DMS114 treated with DMSO at 0.1 percent for 48 hours (cell line): Measurements from ENCODE around the gene FBXO10.
"Not testable (repeated sequence)": the region's sequence is repeated elsewhere in the genome, so short reads cannot be mapped to it uniquely, and the experiment has no call there.

Experiments used
- DNase-seq: peaks from one replicate; lab custom pipeline; 2025; ENCODE audit not compliant: unreplicated experiment; lab: John Stamatoyannopoulos, UW

FBXO10 gene

GRCh38 chr9:37515620-37516258 lies 60.4 kb downstream of the FBXO10 start:
- DNase-seq, result no peak

DNA sequence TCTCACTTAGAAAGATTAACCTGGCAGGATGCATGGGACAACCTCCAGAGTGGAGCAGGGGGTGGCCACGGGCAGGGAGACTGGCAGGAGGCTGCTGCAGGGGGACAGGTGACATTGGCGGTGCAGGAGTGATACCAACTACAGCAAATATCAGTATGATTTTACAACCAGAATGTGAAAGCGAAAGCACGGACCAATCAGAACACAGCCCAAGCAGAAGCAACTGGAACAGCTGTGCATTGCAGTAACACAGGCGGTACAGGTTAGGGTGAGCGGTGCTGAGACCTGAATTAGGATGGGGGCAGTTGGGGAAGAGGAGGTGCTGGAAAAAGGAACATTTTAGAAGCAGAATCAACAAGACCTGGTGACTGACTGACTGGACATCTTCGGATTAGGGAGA lies 61.2 kb downstream of the FBXO10 start:
- DNase-seq, result no peak

- not testable (repeated sequence) for DNase-seq
These were observed 61.8 kb downstream of the FBXO10 start for GRCh38 chr9:37514415-37514814.

GRCh38 chr9:37512437-37512836 lies 63.7 kb downstream of the FBXO10 start:
- no peak for DNase-seq

DNA sequence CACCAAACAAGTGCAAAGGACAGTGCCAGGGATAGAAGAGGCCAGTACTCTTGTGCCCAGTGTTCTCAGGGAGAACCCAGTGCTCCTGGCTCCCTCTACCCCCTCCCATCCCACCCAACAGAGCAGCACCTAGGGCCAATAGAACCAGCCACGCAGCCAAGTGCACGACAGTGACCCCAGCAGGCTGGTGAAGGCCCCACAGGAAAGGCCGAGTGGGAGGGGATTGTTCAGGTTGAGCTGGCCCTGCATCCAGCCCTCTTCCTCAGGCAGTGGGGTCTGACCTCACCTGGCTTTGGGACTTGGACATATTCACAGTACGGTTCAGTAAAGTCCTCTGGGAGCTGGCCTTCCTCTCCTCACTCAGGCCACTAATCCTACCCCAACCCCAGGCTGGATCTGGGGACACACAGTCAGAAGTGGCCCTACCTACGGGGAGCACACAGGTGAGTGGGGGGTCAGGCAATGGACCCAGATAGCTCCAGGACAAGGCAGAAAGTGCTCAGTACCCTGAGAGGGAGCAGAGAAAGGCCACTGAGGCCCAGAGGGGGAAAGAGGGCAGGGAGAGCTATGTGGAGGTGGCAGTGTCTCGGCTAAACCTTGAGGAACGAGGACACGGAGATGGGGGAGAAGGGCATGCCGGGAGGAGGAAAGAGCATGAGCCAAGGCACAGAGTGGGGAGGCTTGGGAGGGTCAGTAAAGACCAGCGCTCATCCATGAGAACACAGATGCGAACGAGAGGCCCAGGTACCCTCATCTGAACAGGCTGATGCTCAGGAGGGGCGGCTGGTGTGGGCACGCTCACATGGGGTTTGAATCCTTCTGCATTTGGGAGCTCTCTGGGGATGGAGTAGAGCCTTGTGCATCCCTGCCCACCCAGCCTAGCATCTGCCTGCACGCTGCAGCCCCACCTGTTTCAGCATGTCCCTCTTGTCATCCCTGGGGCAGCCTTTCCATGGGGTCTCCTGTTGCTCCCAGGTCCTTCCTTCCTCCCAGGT lies 64.9 kb downstream of the FBXO10 start:
- no peak for DNase-seq

DNA sequence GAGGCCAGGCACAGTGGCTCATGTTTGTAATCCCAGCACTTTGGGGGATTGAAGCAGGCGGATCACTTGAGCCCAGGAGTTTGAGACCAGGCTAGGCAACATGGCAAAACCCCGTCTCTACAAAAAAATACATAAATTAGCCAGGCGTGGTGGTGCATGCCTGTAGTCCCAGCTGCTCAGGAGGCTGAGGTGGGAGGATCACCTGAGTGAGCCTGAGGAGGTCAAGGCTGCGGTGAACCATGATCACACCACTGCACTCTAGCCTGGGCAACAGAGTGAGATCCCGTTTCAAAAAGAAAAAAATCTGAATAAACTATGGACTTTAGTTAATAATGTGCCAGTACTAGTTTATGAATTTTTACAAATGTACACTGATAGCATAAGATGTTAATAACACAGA lies 66.1 kb downstream of the FBXO10 start:
- not testable (repeated sequence) for DNase-seq

- DNase-seq, result no peak
These were observed 66.6 kb downstream of the FBXO10 start for GRCh38 chr9:37509536-37509935.

GRCh38 chr9:37508834-37509206 lies 67.4 kb downstream of the FBXO10 start:
- no peak for DNase-seq

GRCh38 chr9:37508135-37508833 lies 67.9 kb downstream of the FBXO10 start:
- no peak for DNase-seq

GRCh38 chr9:37507566-37508134 lies 68.5 kb downstream of the FBXO10 start:
- no peak for DNase-seq

- DNase-seq, result no peak
These were observed 71.6 kb downstream of the FBXO10 start for GRCh38 chr9:37504605-37505004.

DNA sequence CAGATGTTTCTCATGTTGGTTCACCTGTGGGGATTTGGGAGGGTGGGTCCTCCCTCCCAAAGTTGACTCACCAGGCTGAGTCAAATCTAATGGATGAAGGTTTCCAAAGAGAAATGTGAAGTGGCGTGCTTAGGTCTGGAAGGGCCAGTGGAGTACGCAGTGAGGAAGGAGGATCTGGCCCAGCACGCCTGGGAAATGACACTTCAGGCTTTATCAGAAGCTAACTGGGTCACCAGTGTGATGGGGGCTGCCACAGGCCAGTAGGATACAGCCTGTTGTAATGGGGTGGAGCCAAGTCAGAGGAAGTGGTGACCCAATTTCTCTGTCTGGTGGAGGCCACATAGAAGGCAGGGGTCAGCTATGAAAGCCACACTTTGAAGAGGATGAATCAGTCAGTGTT lies 72.4 kb downstream of the FBXO10 start:
- no peak for DNase-seq

- DNase-seq, result no peak
These were observed 74.1 kb downstream of the FBXO10 start for GRCh38 chr9:37501957-37502596.

DNA sequence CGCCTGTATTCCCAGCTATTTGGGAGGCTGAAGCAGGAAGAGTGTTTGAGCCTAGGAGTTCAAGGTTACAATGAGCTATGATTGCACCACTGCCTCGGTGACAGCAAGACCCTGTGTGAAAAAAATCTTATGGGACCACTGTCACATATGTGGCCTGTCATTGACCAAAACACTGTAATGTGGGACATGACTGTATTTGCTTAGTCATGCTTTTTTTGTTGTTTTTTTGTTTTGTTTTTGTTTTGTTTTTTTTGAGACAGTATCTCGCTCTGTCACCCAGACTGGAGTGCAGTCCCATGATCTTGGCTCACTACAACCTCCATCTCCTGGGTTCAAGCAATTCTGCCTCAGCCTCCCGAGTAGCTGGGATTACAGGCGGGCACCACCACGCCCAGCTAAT lies 76.9 kb downstream of the FBXO10 start:
- no peak for DNase-seq

DNA sequence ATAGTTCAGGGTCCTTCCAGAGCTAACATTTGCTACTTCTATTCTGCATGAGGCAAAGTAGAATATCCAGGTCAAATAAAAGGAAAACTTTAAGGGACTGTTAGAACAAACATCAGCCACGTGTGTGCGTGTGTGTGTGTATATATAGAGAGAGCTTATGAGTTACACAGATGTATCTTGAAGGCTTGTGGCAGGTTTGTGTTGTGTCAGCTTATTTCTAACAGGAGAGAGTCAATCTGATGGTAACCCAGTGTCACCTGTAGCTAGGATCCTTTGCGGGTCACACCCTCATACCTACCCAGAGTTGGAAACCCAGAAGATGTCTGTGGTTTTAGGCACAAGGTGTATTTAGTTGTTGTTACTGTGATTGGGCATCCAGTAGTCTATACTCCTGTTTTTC lies 77.7 kb downstream of the FBXO10 start:
- no peak for DNase-seq

DNA sequence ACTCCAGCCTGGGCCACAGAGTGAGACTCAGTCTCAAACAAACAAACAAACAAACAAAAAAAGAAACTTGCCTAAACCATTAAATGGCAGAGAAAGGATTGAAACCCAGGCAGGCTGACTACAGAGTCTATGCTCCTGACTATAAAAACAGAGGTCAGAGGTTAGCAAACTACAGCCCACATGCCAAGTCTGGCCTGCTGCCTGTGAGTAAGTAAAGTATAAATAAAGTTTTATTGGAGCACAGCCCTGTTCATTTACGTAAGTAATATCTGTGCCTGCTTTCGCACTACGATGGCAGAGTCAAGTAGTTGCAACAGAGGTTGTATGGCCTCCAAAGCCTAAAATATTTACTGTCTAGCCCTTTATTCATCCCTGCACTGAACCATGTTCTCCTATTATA lies 78.9 kb downstream of the FBXO10 start:
- no peak for DNase-seq

DNA sequence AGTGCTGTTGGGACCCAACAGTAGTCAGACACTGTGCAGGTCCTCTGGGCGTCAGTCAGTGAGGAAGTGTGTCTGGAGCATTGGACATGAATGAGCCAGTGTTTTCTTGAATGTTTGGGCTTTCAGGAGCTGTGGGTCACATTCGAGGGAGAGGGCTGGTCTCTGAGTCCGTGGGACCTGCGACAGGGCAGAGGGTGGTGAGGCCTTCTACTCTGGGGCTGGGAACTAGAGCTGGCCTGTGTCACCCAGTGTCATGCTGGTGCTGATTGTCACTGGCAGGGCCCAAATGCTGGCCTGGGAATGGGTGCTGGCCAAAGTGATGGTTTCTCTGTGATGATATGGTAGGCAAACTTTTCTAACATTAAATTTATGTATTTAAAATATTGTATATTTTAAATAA lies 80.2 kb downstream of the FBXO10 start:
- DNase-seq, result no peak

- DNase-seq, result no peak
These were observed 80.6 kb downstream of the FBXO10 start for GRCh38 chr9:37495571-37495970.

DNA sequence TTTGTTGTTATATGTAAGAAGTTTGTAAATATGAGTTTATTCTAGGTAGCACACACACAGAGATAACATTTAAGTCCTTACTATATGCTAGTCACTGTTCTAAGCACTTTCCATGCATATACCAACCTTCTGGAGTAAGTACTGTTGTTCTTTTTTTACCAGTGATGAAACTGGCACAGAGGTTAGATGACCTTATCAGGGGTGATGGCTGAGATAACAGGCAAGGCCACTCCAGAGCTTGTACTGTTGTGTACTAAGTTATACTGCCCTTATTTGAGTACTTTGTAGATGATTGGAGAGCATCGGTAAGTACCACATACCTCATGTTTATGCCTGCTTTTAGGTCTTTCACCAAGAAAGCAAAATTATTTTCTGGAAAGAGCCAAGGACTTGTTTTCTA lies 84.2 kb downstream of the FBXO10 start:
- no peak for DNase-seq

GRCh38 chr9:37486616-37487548 lies 89.3 kb downstream of the FBXO10 start:
- no peak for DNase-seq
